SJSA1 (cell line): ENCODE data around the gene PDE3A. TPM values are rescaled to one million over a fixed set of nuclear protein-coding genes. Genes with fewer than 3 reads are reported as not detected.
"Not testable (repeated sequence)": the region's sequence is repeated elsewhere in the genome, so short reads cannot be mapped to it uniquely, and the experiment has no call there.

Experiments used
- DNase-seq, 2 experiments: peaks; one replicate each; pipeline ENCODE4 v3.0.0-alpha.2; 2015 to 2020; ENCODE audit warnings: low spot score in 2 of 2, low read depth in 1 of 2
- H3K27ac ChIP-seq: fragments of 250-450 bp; sonication (Bioruptor Pico); 2 replicates; pipeline ENCODE4 v1.5.1; 2020; ENCODE audit warnings: mild to moderate bottlenecking, moderate library complexity
- H3K27me3 ChIP-seq: fragments of 250-450 bp; sonication (Bioruptor Pico); replicated peaks from 2 replicates; pipeline ENCODE4 v1.5.1; 2020; ENCODE audit warnings: mild to moderate bottlenecking, moderate library complexity
- H3K36me3 ChIP-seq: fragments of 250-450 bp; sonication (Bioruptor Pico); 2 replicates; pipeline ENCODE4 v1.5.1; 2020; ENCODE audit warnings: mild to moderate bottlenecking
- H3K4me1 ChIP-seq: fragments of 250-450 bp; sonication (Bioruptor Pico); replicated peaks from 2 replicates; pipeline ENCODE4 v1.6.1; 2021; ENCODE audit warnings: mild to moderate bottlenecking
- H3K4me3 ChIP-seq: fragments of 250-450 bp; sonication (Bioruptor Pico); 2 replicates; pipeline ENCODE4 v1.5.1; 2020; ENCODE audit warnings: mild to moderate bottlenecking
- H3K9me3 ChIP-seq: fragments of 250-450 bp; sonication (Bioruptor Pico); replicated peaks from 2 replicates; pipeline ENCODE4 v1.5.1; 2020; ENCODE audit warnings: mild to moderate bottlenecking
- total RNA-seq: library from RNA; depleted of rRNA; stranded (reverse); fragments of >200 nt; shearing (Covaris generic); gene quantifications from 2 replicates; pipeline ENCODE4 v1.2.3, GENCODE V29; 2014; rRNA removed

Gene PDE3A
- 0.13 TPM in 1 of 2 replicates, not detected in the other for total RNA-seq

DNA sequence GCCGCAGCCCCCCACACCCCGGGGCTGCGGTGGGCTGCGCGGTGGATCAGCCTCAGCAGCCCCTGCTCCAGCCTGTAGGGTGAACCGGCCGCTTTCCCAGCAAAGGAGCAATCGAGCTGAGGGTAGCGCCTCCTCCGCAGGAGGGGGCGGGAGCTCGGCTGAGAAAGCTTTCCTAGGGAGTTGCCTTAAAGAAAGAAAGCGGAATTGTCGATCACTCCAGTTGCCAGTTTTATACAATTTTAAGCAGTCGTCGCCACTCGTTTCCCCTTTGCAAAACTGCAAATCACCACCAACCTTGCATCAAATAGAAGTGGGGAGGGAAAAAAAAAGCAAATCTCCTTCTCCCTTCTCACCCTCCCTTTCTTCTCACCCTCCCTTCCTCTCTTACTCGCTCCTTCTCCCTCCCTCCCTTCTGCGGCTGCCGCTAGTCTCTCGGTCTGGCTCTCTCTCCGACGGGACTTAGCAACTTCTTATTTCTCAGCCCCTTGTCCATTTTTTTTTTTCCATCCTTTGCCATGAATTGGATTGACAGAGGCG lies at the start of gene PDE3A:
PDE3A (plus strand) TSS at position 424 of the 537 bp plus-strand sequence. CDS start 748 bp downstream, outside the sequence.
- Histone ChIP-seq H3K27me3 (peaks cover 30% of the 10 kb centered on the region), H3K4me1 (peaks cover 13% of the 10 kb centered on the region), H3K4me3 (peak within 1 kb of the TSS; percentile 39), H3K27ac (no peak within 1 kb of the TSS), H3K9me3 (no peaks in the 10 kb centered on the region), H3K36me3 (no peaks in the 10 kb centered on the region)
- DNase-seq = peak; percentile 63 to 69

DNA sequence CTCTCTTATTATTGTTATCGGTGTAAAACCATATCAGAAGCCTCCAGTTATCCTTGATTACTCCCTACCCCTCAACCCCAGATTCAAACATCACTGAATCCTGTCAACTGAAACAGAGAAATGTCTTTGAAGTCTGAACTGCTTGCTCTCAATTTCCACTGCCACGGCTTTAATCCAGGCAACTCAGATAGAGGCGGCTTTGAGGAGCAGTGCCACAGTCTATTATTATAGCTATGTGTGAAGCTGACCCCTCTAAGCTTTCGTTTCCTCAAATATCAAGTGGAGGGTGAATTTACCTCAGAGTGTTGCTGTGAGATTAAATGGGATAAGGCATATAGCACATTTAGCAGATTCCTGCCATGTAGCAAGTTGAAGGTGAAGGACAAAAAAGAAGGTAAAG lies 49.0 kb upstream of the PDE3A start:
- no peak for DNase-seq
- no peak overlapping the region for H3K4me3 ChIP-seq
- H3K27ac ChIP-seq = no peak overlapping the region
- no peaks in the 10 kb centered on the region for H3K27me3 ChIP-seq
- no peaks in the 10 kb centered on the region for H3K36me3 ChIP-seq
- H3K9me3 ChIP-seq = no peaks in the 10 kb centered on the region
- no peaks in the 10 kb centered on the region for H3K4me1 ChIP-seq

DNA sequence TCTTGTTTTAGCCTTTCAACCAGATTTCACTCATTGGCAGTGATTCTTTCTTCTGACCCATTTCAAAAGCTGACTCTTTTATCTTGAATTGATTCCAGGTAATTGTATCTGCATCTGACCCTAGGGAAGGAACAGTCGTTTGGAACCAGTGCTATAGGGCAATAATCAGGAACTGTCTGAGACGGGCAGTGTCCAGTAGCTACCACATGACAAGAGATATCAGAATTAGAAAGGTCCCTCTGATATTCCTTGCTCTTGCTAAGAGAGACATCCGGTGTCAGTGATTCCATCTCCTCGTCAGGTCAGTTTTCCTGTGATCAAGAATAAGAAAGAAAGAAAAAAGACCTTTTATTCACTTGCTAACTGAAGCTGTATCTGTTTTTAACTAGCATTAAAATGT lies 47.8 kb upstream of the PDE3A start:
- no peak for DNase-seq
- Histone ChIP-seq H3K4me3 (no peak overlapping the region), H3K27me3 (no peaks in the 10 kb centered on the region), H3K36me3 (no peaks in the 10 kb centered on the region), H3K4me1 (no peaks in the 10 kb centered on the region), H3K27ac (no peak overlapping the region), H3K9me3 (no peaks in the 10 kb centered on the region)

DNA sequence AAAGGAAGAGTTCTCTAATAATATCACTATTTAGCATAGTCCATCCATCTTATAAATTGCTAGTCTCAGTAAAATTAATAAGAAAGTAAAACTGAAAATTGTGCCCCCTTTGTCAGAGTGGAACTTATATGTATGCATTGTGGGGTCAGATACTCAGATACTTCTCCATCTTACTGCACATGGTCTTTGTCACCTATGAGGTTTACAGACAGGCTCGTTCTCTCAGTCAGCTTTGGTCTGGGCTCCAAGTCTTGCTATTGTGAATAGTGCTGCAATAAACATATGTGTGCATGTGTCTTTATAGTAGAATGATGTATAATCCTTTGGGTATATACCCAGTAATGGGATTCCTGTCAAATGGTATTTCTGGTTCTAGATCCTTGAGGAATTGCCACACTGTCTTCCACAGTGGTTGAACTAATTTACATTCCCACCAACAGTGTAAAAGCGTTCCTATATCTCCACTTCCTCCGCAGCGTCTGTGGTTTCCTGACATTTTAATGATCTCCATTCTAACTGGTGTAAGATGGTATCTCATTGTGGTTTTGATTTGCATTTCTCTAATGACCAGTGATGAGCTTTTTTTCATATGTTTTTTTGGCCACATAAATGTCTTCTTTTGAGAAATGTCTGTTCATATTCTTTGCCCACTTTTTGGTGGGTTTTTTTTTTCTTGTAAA lies 37.4 kb upstream of the PDE3A start:
- not testable (repeated sequence) for H3K4me3 ChIP-seq, H3K27ac ChIP-seq, DNase-seq, H3K4me1 ChIP-seq, H3K27me3 ChIP-seq, H3K9me3 ChIP-seq, H3K36me3 ChIP-seq

DNA sequence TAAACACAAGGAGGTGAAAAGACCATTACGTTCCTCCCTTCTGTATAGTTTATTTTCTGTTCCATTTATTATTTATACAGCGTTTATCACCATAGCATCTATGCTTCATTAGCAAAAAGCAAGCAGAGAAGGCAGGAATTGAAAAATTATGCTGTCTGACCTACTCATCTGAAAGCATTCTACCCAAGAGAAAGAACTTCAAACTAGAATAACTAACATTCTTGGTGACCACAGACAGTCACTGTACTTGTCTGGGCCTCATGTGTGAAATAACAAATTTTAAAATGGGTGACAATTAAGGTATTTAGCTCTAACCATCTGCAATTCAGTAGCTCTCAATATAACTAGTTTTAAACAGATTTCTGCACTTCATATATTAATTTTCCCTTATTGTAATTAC lies 29.3 kb upstream of the PDE3A start:
- H3K27me3 ChIP-seq = no peaks in the 10 kb centered on the region
- H3K36me3 ChIP-seq = no peaks in the 10 kb centered on the region
- no peak for DNase-seq

DNA sequence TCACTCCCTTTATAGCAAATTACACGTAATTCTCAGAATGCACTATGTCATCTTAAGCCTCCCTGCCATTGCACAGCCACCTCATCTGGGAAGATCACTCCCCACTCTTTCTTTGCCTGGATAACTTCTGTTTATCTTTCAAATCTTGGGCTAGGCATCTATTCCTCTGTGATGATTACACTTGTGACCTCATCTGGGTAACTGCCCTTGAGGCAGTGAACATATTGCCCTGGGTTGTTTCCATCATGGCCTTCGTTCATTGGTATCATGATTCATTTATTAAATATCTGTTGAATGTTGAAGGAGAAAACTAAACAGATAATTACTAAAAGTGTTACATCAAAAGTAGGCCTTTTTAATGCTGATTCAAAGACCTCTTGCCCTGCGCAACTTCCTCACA lies 26.2 kb upstream of the PDE3A start:
- Histone ChIP-seq H3K4me1 (no peaks in the 10 kb centered on the region), H3K27ac (no peak overlapping the region), H3K27me3 (no peaks in the 10 kb centered on the region), H3K9me3 (no peaks in the 10 kb centered on the region), H3K4me3 (no peak overlapping the region), H3K36me3 (no peaks in the 10 kb centered on the region)
- DNase-seq = no peak

More for the DNA sequence above, 29.3 kb upstream of the PDE3A start:
- Histone ChIP-seq H3K27ac (no peak overlapping the region), H3K4me3 (no peak overlapping the region), H3K4me1 (no peaks in the 10 kb centered on the region), H3K9me3 (no peaks in the 10 kb centered on the region)

DNA sequence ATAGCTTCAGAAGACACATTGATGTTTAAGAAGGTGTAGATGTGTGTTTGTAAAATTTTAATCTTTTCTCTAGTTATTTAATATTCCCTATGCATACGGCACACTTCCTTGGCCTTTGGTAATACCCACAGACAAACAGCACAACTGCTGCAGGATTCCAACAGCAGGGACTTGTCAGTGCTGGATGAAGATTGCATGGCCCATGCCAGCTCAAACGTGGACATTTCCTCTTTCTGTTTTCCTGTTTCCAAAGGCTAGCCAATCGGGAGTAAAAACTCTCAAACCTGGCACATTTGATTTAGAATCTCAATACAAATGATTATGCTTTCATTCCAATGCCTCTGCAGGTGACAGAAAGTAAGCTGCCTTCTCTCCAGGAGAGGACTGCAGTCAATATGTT lies 22.5 kb upstream of the PDE3A start:
- Histone ChIP-seq H3K27me3 (no peaks in the 10 kb centered on the region), H3K9me3 (no peaks in the 10 kb centered on the region), H3K27ac (no peak overlapping the region), H3K4me3 (no peak overlapping the region), H3K4me1 (no peaks in the 10 kb centered on the region), H3K36me3 (no peaks in the 10 kb centered on the region)
- DNase-seq = no peak

DNA sequence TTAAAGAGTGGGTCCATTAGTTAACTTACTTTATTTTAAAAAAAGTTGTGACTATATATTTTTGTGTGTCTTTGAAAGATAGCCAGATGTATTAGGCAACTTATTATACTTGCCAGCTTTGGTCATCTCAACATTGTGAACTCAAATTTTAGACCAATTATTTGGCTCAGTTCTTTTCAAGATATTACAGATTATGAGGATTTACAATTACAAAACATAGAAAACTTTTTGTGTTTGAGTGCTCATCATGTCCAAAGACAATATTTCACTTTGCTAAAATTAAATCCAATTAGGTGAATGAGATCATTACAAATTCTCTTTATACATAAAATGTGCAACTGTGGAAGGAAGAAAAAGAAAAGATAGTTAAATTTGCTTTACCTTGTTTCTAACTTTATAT lies 18.3 kb upstream of the PDE3A start:
- no peaks in the 10 kb centered on the region for H3K36me3 ChIP-seq
- no peaks in the 10 kb centered on the region for H3K4me1 ChIP-seq
- no peak for DNase-seq
- H3K27me3 ChIP-seq = no peaks in the 10 kb centered on the region
- H3K4me3 ChIP-seq = no peak overlapping the region
- H3K9me3 ChIP-seq = no peaks in the 10 kb centered on the region
- H3K27ac ChIP-seq = no peak overlapping the region

DNA sequence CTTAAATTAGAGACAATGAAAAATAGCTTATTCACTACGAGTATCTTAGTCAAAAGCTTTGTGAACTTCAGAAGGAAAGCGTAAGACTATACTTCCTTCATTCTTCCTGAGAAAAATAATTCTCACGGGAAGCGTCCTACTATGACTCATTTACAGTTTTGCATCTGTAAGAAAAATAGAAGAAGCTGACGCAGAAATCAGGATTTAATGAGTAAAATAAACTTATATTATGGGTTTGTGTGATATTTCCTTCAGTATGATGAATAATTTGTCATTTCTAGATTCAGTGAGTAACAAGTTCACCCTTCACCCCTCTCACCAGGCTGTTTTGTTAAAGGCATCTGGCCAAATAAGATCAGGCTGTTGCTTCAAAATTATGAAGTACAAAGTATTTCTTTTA lies 17.8 kb upstream of the PDE3A start:
- DNase-seq = peak in 1 of 2 experiments; percentile 26
- no peaks in the 10 kb centered on the region for H3K9me3 ChIP-seq
- H3K36me3 ChIP-seq = no peaks in the 10 kb centered on the region
- H3K4me3 ChIP-seq = no peak overlapping the region
- no peaks in the 10 kb centered on the region for H3K4me1 ChIP-seq
- H3K27ac ChIP-seq = no peak overlapping the region
- H3K27me3 ChIP-seq = no peaks in the 10 kb centered on the region

DNA sequence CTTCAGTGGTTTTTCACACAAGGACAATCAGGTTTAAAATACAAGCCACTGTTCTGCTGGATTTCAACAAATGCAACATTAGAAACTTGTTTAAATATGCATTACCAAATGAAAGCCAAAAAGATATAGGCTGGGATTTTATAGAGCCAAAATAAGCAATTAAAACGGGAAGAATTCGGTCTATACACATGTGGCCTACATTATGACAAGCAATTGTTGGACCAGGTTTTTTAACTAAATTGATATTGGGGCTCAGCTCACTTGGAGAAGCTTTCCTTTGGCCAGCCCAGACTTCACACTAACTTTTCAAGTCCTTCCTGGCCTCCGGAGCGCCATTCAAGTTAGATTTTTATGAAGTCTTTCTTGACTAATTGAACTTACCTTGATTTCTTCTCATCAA lies 16.9 kb upstream of the PDE3A start:
- Histone ChIP-seq H3K27ac (no peak overlapping the region), H3K9me3 (no peaks in the 10 kb centered on the region), H3K4me3 (no peak overlapping the region), H3K36me3 (no peaks in the 10 kb centered on the region), H3K27me3 (no peaks in the 10 kb centered on the region), H3K4me1 (no peaks in the 10 kb centered on the region)
- DNase-seq = no peak

DNA sequence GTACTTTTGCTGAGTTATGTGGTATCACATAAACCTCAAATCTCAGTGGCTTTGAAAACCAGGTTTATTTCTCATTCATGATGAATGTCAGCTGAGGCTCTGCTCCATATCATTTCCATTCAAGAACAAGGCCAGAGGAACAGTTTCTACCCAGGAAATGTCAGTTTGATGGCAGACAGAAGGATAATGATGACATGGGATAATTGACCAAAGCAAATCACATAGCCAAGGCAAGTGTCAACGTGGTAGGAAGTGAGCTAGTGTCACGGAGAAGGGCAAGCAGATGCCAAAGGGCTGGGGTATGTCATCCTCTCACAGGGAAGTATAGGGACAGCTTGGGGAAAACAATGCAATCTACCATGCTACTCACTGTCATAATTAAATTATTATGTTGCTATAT lies 12.3 kb upstream of the PDE3A start:
- Histone ChIP-seq H3K27ac (no peak overlapping the region), H3K4me1 (no peaks in the 10 kb centered on the region), H3K4me3 (no peak overlapping the region), H3K9me3 (no peaks in the 10 kb centered on the region), H3K27me3 (no peaks in the 10 kb centered on the region), H3K36me3 (no peaks in the 10 kb centered on the region)
- DNase-seq = no peak

DNA sequence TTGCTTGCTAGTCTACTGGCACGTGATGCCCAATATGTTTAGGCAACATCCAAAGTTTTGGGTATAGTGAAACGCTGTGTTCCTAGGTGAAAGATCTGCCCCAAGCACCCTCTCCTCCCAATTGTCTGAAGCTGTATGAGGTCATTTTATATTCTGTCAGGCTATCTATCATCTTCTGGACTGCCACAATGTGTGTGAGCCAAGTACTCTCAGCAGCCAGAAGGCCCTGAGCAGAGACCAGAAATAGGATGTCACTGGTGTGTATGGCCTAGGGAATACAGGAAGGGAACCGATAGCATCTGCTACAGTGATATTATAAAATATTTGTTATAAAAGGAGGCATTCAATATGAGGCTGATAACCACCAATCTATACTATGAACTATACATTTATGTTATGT lies 7.9 kb upstream of the PDE3A start:
- no peaks in the 10 kb centered on the region for H3K9me3 ChIP-seq
- H3K4me3 ChIP-seq = no peak overlapping the region
- no peak for DNase-seq
- no peaks in the 10 kb centered on the region for H3K36me3 ChIP-seq
- no peaks in the 10 kb centered on the region for H3K27me3 ChIP-seq
- no peak overlapping the region for H3K27ac ChIP-seq
- H3K4me1 ChIP-seq = no peaks in the 10 kb centered on the region

DNA sequence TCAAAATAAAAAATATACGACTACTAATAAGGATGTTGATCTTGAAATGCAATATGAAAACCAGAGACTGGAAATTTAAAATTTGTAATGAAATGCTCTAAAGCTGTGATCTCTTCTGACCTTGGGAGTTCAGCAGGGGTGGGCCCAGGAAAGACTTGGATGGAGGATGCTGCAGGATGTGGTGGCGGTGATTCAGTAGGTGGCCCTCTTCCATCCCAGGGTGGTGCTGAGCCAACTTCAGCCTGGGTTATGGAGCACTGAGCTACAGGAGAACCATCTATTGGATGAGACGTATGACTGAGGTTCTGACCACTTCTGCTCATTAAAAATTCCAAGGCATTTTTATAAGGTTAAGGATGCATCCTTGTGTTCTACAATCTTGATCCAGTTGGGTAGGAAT lies 6.9 kb upstream of the PDE3A start:
- Histone ChIP-seq H3K4me3 (no peak overlapping the region), H3K27ac (no peak overlapping the region), H3K9me3 (no peaks in the 10 kb centered on the region), H3K27me3 (0 out of 2 replicates have a peak, but pooled peaks cover under 1% of the 10 kb centered on the region), H3K4me1 (no peaks in the 10 kb centered on the region), H3K36me3 (no peaks in the 10 kb centered on the region)
- DNase-seq = no peak

DNA sequence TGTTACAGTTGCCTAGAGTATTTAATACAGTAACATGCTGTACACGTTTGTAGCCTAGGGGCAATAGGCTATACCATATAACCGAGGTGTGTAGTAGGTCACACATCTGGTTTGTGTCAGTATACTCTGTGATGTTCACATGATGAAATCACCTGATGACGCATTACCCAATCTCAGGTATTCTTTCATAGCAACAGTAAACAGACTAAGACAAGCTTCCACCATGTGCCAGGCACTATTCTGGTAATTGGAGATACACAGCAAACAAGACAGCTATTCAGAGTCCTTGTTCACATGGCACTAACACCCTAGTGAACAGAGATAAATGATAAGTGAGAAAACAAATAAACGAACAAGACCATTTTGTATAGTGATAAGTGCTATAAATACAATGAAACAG lies 3.8 kb upstream of the PDE3A start:
- DNase-seq = no peak
- H3K36me3 ChIP-seq = no peaks in the 10 kb centered on the region
- H3K9me3 ChIP-seq = no peaks in the 10 kb centered on the region
- H3K27me3 ChIP-seq = peaks cover 7% of the 10 kb centered on the region; the same call in 1 of the 2 replicates
- H3K27ac ChIP-seq = no peak overlapping the region
- H3K4me1 ChIP-seq = peaks cover 7% of the 10 kb centered on the region
- H3K4me3 ChIP-seq = no peak overlapping the region
